GM12801 (cell line): Measurements from ENCODE around the gene DLG1.

ENCODE experiments used
- TF ChIP-seq, protein P1 (sequence below): IDR thresholded peaks from one replicate; pipeline ENCODE4 v1.5.1; 2011; ENCODE audit warnings: control low read depth; ENCODE audit not compliant: insufficient read length; ENCODE audit errors: extremely low read depth

The DLG1 gene

DNA sequence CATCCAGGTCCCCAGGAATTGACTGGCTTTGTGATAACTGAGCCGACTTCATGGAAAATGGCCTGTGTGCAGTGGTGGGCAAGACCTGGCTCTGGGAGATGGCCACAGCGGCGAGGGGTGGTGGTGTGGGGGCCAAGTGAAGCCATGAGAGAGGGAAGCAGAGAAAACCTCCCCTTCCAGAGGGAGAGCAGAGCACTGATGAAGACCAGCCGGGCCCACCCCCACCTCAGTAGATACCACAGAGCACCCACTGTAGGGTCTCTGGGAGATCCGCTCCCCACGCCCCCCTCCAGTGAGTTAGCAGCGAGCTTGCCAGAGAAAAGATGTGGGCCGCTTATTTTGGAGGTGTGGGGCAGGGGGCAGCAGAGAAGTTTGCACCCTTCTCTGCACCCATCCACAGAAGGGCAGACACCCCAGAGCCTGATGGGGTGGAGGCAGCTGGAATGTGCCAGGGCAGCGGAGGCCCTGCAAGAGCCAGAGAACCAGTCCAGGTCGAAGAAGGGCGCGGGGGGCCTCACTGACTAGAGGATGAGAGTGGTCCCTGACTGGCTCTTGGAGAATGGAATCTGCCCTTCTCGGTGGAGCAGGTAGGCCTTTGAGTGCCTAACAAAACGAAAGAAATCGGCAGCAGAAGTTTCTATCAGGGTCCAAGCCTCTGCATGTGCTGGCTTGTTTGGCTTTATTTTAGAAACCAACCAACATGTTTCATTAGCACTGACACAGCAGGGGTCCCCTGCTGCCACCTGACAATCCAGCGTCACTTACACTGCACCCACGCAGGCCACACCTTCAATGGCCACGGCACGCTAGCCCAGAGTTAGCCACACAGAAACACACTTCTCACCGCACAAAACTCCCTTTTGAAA, 297.1 kb downstream of the DLG1 start:
- TF ChIP-seq, protein P1, sequence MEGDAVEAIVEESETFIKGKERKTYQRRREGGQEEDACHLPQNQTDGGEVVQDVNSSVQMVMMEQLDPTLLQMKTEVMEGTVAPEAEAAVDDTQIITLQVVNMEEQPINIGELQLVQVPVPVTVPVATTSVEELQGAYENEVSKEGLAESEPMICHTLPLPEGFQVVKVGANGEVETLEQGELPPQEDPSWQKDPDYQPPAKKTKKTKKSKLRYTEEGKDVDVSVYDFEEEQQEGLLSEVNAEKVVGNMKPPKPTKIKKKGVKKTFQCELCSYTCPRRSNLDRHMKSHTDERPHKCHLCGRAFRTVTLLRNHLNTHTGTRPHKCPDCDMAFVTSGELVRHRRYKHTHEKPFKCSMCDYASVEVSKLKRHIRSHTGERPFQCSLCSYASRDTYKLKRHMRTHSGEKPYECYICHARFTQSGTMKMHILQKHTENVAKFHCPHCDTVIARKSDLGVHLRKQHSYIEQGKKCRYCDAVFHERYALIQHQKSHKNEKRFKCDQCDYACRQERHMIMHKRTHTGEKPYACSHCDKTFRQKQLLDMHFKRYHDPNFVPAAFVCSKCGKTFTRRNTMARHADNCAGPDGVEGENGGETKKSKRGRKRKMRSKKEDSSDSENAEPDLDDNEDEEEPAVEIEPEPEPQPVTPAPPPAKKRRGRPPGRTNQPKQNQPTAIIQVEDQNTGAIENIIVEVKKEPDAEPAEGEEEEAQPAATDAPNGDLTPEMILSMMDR = no peak

DNA sequence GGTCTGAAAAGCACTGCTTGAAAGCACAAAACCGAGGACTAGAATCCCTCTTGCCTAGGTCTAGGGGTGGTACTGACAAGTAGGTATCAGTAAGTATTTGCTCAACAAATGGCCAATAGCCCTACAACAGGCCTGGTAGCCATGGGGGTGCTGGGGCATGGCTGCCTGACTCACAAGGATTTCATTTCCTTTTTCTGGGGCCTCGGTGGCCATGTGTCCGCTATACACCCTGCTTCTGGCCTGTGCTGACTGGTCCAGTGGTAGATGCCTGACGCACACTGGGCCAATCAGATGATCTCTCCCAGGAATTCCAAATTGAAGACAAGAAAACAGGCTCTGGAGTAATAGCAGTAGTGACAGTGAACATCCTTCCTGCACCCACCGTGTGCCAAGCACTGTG, 298.2 kb downstream of the DLG1 start:
- TF ChIP-seq, protein P1 = no peak

DNA sequence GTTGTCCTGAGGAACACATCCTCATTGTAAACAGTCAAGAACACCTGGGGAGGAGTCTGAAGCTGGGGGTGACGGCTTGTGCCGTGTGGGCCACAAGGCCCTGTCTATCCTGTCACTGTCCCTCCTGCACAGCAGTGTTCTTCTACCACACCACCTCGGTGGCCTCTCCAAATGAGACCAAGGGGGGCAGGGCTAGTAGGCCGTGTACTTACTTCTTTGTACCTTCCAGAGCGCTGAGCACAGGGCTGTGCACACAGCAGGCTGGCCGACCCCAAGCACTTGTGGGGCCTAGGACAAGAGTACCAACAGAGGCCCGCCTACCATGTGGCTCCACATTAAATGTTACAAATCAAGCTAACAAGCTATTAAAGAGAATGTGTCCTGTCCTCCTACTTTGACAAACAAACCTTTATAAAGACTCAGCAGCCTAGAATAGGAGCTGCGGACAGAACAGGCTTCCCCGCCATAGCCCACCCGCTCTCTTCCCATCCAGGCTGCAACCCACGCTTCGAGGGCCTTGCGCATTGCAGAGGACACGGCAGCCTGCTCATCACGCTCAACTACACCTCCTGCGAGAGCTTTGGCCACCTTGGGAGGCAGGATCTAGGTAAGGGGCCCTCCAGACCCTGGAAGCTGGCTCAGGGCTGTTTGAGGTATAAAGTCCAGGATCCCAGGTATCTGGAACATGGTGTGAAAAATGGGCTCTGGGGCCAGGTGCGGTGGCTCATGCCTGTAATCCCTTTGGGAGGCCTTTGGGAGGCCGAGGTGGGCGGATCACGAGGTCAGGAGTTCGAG, 299.2 kb downstream of the DLG1 start:
- TF ChIP-seq, protein P1 = no peak

DNA sequence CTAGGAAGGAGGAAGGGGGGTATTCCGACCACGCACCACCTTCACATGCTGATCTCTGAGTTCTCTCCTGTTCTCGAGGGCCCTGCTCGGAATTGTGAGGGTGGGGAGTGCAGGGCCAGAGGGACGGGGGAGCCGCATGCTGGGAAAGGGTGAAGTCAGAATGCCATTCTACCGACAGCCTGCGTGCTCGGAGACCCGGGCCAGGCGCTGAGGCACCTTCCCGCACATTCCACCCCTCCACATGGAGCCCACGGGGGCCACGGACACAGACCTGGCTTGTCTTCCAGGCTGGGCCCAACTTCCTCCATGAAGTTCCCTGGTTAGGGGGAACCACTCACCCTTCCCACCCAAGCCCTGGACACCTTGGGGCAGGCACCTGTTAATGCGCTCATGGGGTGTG, 301.1 kb downstream of the DLG1 start:
- TF ChIP-seq, protein P1 = no peak

DNA sequence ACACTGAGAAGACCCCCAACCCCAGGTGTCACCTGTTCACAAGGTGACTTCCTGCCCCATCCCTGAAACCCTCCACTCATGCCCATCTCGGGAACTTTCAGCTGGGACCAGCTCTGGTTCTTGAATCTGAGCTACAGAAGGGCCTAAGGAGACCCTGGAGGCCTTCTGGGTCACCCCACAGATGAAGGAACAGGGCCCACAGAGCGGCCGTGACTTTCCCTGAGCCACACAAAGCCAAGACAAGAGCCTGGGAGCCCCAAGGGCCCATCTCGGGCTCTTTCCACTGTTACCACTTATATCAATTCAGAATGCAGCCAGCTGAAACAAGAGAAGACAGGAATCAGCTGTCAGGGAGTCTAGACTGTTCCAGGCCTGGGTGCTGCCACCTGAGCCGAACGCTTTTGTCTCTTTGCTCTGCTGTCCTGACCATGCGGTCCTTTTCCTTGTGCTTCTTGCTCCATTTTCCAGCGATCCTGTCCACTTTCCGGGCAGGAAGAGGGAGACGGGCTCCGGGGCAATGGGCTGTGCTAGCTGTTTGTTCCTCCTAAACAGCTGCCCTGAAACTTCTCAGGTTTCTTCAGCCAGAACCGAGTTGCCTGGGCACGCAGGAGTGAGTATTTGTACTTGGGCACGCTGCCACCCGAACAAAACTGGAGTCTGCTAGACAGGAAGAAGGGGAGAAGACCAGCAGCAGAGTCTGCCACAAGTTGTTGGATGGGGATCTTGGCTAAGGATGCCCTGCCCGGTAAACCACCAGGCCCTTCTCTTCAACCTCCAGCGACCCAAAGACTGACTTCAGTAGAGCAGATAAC, 301.8 kb downstream of the DLG1 start:
- TF ChIP-seq, protein P1 = no peak

DNA sequence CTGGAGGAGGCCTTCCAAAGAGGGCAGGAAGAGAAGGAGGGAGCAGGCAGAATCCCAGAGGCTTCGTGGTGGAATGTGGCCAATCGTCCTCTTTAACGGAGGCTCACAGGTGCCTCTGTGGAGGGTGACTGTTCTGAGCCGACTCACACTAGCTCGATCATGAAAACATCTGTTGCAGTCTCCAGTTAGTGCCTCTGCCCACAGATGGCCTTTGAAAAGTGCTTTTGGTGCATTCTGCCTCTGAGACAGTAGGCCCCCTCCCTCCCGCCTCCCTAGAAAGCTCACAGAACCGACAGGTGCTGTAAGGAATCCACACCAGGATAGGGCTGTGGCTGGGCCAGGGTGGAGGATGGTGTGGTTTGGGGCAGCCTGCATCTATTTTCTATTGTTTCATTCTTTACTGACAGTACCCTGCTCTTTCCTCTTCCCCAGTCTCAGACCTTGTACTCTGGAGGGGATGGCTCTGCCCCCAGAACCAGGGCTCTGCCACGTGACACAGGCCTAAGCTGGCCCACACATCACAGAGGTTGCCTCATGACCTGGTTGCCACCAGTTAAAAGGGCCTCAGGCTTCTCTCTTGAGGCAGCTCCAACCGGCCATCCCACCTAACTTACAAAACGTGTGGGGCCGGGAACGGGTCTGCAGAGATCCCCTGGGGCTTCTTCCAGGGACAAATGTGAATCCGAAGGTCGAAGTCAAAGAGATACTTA, 302.6 kb downstream of the DLG1 start:
- TF ChIP-seq, protein P1 = no peak
